Muscle of leg (tissue), 11 donors: ENCODE results near the gene FAM131B. TPM values are rescaled to one million over a fixed set of nuclear protein-coding genes. Genes with fewer than 3 reads are reported as not detected.

Experiments
- DNase-seq: peaks from one replicate; pipeline ENCODE4 v3.0.0; 2013
- H3K27ac ChIP-seq: one replicate; pipeline ENCODE4 v1.5.1; 2013; ENCODE audit warnings: mild to moderate bottlenecking, low read length, control low read depth
- H3K27me3 ChIP-seq: one replicate; pipeline ENCODE4 v1.6.1; 2013; ENCODE audit warnings: low read length; ENCODE audit not compliant: control insufficient read depth, insufficient read depth
- H3K36me3 ChIP-seq: one replicate; pipeline ENCODE4 v1.6.1; 2013; ENCODE audit warnings: low read length; ENCODE audit not compliant: control insufficient read depth, insufficient read depth
- H3K4me1 ChIP-seq: one replicate; pipeline ENCODE4 v1.6.1; 2013; ENCODE audit warnings: low read length; ENCODE audit not compliant: control insufficient read depth, insufficient read depth
- H3K4me3 ChIP-seq: one replicate; pipeline ENCODE4 v1.5.1; 2013; ENCODE audit warnings: low read length, control low read depth
- H3K9me3 ChIP-seq: replicated peaks from 2 replicates; pipeline ENCODE4 v1.6.1; 2013; ENCODE audit warnings: low read depth, low read length; ENCODE audit not compliant: control insufficient read depth
- WGBS: methylation state at CpG from one replicate; pipeline ENCODE4 v1.1.5; 2013; ENCODE audit warnings: missing lambda C conversion rate; ENCODE audit not compliant: insufficient coverage; 5-methylcytosine and 5-hydroxymethylcytosine counted together
- polyA plus RNA-seq, 8 donors: library from polyadenylated mRNA; unstranded; fragments of 120-200 nt; gene quantifications; one replicate each; pipeline versions ENCODE4 v1.2.1 to v1.2.3, GENCODE V29; 2013; ENCODE audit warnings: inconsistent platforms in 1 of 8, low replicate concordance in 1 of 8; ENCODE audit not compliant: insufficient read length in 8 of 8, insufficient read depth in 1 of 8
- total RNA-seq: library from RNA; stranded (reverse); fragments of 120-200 nt; gene quantifications from one replicate; pipeline ENCODE4 v1.2.4, GENCODE V29; 2013

Gene FAM131B
- total and polyA plus RNA-seq, 9 donors: 1.4 to 2.6 (median 2.0) TPM

DNA sequence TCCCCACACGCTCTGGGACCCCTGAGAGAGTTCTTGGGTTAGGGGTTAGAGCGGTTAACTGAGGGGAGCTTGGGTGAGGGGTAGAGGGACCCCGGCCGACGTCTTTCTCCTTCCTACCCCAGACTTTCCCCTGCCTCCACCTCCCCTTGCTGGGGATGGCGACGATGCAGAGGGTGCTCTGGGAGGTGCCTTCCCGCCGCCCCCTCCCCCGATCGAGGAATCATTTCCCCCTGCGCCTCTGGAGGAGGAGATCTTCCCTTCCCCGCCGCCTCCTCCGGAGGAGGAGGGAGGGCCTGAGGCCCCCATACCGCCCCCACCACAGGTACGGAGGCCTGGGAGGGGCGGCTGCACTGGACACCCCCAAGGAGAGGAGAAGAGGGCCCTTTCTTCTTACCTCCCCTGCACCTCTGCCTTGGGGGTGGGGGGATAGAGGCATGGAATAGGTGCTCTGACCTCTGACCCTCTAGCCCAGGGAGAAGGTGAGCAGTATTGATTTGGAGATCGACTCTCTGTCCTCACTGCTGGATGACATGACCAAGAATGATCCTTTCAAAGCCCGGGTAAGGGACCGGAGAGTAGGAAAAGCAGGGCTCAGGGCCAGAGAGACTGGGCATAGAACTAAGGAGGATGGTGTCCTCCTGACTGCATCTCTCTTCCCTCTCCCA lies 19.7 kb upstream of the FAM131B start:
- Histone ChIP-seq H3K27me3 (no peaks in the 10 kb centered on the region), H3K27ac (peak overlapping the region; percentile 91), H3K9me3 (no peaks in the 10 kb centered on the region), H3K36me3 (peaks cover 46% of the 10 kb centered on the region), H3K4me1 (peaks cover 63% of the 10 kb centered on the region), H3K4me3 (peak overlapping the region; percentile 98)
- WGBS: 0% methylated on average over 1 of the region's 21 CpGs
- DNase-seq: peak; percentile 36

DNA sequence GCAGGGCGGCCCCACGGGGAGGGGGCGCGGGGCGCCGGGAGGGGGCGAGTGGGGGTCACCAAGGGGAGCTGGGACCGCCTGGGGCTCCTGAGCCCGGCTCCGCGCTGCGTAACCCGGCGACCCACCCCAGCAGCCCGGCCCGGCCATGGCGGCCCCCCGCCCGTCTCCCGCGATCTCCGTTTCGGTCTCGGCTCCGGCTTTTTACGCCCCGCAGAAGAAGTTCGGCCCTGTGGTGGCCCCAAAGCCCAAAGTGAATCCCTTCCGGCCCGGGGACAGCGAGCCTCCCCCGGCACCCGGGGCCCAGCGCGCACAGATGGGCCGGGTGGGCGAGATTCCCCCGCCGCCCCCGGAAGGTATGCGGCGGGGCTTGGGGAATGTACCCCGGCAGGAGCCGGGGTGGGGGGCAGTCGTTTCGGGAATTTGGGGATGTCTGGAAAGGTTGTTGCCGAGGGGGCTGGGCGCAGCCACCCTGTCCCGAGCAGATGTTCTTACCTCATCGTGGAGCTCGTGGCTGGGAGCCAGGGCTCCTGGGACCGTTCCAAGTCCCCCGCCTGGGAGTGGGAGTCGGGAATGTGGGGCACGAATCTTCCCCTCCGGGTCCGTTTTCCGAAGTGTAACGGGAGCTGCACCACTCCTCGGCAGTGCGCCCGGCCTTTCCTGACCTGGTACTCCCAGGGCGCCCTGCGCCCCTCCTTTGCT lies 19.1 kb upstream of the FAM131B start:
- H3K27me3 ChIP-seq: no peaks in the 10 kb centered on the region
- H3K9me3 ChIP-seq: no peaks in the 10 kb centered on the region
- H3K4me1 ChIP-seq: peaks cover 56% of the 10 kb centered on the region
- H3K36me3 ChIP-seq: peaks cover 40% of the 10 kb centered on the region
- 1% methylated on average over 57 of the region's 64 CpGs for WGBS
- peak overlapping the region; percentile 98 for H3K4me3 ChIP-seq
- peak; percentile 91 for DNase-seq
- H3K27ac ChIP-seq: peak overlapping the region; percentile 91

- peak; percentile 98 for DNase-seq
- Histone ChIP-seq H3K4me1 (peaks cover 49% of the 10 kb centered on the region), H3K36me3 (peaks cover 33% of the 10 kb centered on the region), H3K9me3 (no peaks in the 10 kb centered on the region), H3K4me3 (peak within 1 kb of the TSS; percentile 98), H3K27ac (peak within 1 kb of the TSS; percentile 100), H3K27me3 (no peaks in the 10 kb centered on the region)
- under 1% methylated on average over 58 of the region's 72 CpGs for WGBS
Measured at GRCh38 chr7:143380646-143381426, 18.3 kb upstream of the FAM131B start, which contains the start of gene ZYX. ZYX (plus strand) TSS chr7:143381345; CDS start chr7:143381572, 227 bp downstream.

GRCh38 chr7:143380260-143380645 lies 17.7 kb upstream of the FAM131B start:
- H3K9me3 ChIP-seq: no peaks in the 10 kb centered on the region
- no peaks in the 10 kb centered on the region for H3K27me3 ChIP-seq
- H3K4me1 ChIP-seq: peaks cover 43% of the 10 kb centered on the region
- H3K27ac ChIP-seq: peak overlapping the region; percentile 100
- H3K36me3 ChIP-seq: peaks cover 33% of the 10 kb centered on the region
- WGBS: 0% methylated on average over 30 of the region's 35 CpGs
- H3K4me3 ChIP-seq: peak overlapping the region; percentile 98
- peak; percentile 95 for DNase-seq

GRCh38 chr7:143379611-143380259 lies 17.2 kb upstream of the FAM131B start:
- Histone ChIP-seq H3K27ac (peak overlapping the region; percentile 100), H3K4me3 (peak overlapping the region; percentile 98), H3K36me3 (peaks cover 27% of the 10 kb centered on the region), H3K4me1 (peaks cover 38% of the 10 kb centered on the region), H3K9me3 (no peaks in the 10 kb centered on the region), H3K27me3 (no peaks in the 10 kb centered on the region)
- 25% methylated on average over 11 of the region's 15 CpGs for WGBS
- no peak for DNase-seq

GRCh38 chr7:143376396-143376795 lies 13.9 kb upstream of the FAM131B start:
- H3K27me3 ChIP-seq: no peaks in the 10 kb centered on the region
- no peak overlapping the region for H3K27ac ChIP-seq
- no peak overlapping the region for H3K4me3 ChIP-seq
- H3K36me3 ChIP-seq: no peaks in the 10 kb centered on the region
- DNase-seq: peak; percentile 8
- 13% methylated on average over 1 of the region's 5 CpGs for WGBS
- H3K4me1 ChIP-seq: peaks cover 10% of the 10 kb centered on the region
- no peaks in the 10 kb centered on the region for H3K9me3 ChIP-seq

DNA sequence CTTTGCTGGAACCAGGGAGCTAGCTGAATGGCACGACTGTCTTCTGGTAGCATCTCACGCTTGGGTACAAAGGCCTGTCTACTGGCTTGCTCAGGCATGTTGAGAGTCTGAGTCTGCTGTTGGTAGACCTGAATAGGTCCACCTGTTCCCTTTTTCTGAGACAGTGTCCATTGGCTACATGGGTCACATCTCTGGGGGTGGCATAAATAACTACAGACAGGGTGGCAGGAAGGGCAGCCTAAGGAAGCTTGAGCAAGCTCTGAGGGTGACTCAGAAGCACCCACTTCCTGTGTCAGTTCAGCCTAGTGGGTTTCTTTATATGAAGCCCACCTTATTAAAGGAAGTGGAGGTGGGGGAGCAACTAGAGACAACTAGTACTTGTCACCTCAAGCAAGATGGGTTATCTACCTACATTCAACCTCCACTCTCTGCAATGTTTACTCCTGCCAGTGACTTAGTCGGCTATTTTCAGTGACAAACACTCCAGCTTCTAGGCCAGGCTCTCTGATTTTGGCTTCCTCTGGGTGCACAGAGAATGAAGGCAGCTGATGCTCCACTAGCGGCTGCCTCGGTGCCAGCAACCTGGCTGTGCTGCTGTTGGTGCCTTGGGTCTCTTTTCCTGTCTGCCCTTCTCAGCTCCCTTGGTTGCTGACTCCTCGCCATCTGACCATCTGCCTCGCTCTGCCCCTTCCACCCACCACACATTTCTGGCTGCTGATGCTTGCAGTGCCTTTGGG lies 13.0 kb upstream of the FAM131B start:
- Histone ChIP-seq H3K4me3 (no peak overlapping the region), H3K4me1 (peaks cover 10% of the 10 kb centered on the region), H3K36me3 (no peaks in the 10 kb centered on the region), H3K27ac (no peak overlapping the region), H3K9me3 (no peaks in the 10 kb centered on the region), H3K27me3 (no peaks in the 10 kb centered on the region)
- peak; percentile 10 for DNase-seq
- 73% methylated on average over 4 of the region's 7 CpGs for WGBS

DNA sequence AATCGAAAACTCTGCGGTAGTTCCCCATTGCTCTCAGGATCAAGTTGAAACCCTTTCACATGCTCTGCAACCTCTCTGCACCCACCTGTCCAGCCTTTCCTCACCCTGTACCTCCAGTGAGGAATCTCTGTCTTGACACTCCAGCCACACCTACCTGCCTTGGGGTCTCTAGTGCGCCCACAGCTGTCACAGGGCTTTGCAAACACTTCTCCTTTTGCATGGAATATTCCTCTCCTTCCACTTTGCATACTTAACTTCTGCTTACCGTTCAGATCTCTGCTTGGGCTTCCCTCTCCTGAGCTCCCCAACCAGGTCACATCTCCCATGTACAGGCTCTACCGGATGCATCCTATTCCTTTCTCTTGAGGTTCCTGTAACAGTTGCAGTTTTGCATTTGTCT lies 12.0 kb upstream of the FAM131B start:
- no peaks in the 10 kb centered on the region for H3K27me3 ChIP-seq
- no peaks in the 10 kb centered on the region for H3K36me3 ChIP-seq
- no peak overlapping the region for H3K4me3 ChIP-seq
- 64% methylated on average over 4 of the region's 5 CpGs for WGBS
- no peak overlapping the region for H3K27ac ChIP-seq
- peak; percentile 24 for DNase-seq
- H3K4me1 ChIP-seq: peaks cover 6% of the 10 kb centered on the region
- H3K9me3 ChIP-seq: no peaks in the 10 kb centered on the region

DNA sequence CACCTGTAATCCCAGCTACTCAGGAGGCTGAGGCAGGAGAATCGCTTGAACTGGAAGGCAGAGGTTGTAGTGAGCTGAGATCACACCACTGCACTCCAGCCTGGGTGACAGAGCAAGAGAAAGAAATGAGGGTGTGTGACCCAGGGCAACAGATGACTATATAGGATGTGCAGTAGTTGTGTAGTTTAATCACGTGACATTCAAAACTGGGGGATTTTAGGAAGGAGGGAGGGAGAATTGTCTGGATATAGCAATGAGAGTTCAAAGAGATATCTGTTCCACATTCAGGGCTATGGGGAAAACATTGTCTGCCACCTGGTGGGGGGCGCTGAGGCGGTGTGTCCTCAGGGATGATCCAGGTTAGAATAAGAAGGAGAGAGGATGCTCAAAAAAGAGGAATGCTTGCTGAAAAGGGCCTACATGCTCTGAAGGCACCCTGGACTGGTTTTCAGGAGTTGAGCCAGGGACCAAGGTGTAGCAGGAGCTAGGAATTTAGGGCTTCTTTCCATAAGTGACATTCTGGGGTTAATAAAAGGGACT lies 10.8 kb upstream of the FAM131B start:
- Histone ChIP-seq H3K36me3 (no peaks in the 10 kb centered on the region), H3K4me3 (no peak overlapping the region), H3K27me3 (no peaks in the 10 kb centered on the region), H3K9me3 (no peaks in the 10 kb centered on the region), H3K27ac (no peak overlapping the region), H3K4me1 (no peaks in the 10 kb centered on the region)
- 75% methylated on average over 4 of the region's 4 CpGs for WGBS
- no peak for DNase-seq
